Measurements from ENCODE around the gene PDGFA.

The PDGFA gene

GRCh38 chr7:479948-480499 is 39.6 kb downstream of the PDGFA start:
- TF ChIP-seq JUND (IDR thresholded peaks at IDR 0.05; ENCODE audit: low read depth), result no peak
- DNase-seq (ENCODE audit: low read depth in 1 of 2, low spot score in 1 of 2), result no peak
- in situ Hi-C loops (cut with HindIII; ENCODE audit: low pct_unique_long_range_greater_than_20kb, low sequenced_read_pairs), result no loop called here

DNA sequence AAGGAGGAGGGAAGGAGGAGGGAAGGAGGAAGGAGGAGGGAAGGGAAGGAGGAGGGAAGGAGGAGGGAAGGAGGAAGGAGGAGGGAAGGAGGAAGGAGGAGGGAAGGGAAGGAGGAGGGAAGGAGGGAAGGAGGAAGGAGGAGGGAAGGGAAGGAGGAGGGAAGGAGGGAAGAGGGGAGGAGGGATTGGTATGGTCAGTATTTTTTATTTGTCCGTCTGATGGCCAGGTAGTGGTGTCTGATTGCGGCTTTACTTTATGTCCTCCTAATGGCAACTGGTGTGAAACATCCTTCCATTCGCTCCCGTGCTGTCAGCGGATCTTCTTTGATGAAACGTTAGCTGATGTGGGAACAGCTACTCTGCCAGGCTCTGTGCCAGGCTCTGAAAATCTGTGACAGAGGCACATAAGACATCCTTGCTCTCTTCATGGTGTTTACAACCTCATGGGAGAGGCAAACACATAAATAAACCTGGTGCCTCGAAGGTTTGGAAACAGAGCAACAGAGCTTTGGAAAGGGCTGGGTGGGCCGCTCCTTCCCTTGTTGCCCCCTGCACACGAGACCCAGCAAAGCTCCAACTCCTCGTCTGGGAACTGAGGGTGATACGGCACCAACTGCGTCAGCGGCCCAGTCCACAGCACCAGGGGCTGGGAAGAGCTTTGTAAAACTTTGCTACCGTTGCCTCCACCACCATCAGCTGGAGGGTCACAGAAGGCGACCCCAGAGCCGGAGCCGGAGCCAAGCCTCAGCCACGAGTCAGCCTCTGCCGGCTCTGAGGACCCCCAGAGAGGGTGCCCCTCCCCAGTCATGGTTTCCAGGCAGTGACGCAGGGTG is 40.3 kb downstream of the PDGFA start:
- no peak for TF ChIP-seq JUND (IDR thresholded peaks at IDR 0.05; ENCODE audit: low read depth)
- in situ Hi-C loops (cut with HindIII; ENCODE audit: low pct_unique_long_range_greater_than_20kb, low sequenced_read_pairs), result no loop called here
- no peak for DNase-seq (ENCODE audit: low read depth in 1 of 2, low spot score in 1 of 2)

GRCh38 chr7:477626-478220 is 41.9 kb downstream of the PDGFA start:
- TF ChIP-seq JUND (IDR thresholded peaks at IDR 0.05; ENCODE audit: low read depth), result no peak
- DNase-seq (ENCODE audit: low read depth in 1 of 2, low spot score in 1 of 2), result no peak
- in situ Hi-C loops (cut with HindIII; ENCODE audit: low pct_unique_long_range_greater_than_20kb, low sequenced_read_pairs), result no loop called here

DNA sequence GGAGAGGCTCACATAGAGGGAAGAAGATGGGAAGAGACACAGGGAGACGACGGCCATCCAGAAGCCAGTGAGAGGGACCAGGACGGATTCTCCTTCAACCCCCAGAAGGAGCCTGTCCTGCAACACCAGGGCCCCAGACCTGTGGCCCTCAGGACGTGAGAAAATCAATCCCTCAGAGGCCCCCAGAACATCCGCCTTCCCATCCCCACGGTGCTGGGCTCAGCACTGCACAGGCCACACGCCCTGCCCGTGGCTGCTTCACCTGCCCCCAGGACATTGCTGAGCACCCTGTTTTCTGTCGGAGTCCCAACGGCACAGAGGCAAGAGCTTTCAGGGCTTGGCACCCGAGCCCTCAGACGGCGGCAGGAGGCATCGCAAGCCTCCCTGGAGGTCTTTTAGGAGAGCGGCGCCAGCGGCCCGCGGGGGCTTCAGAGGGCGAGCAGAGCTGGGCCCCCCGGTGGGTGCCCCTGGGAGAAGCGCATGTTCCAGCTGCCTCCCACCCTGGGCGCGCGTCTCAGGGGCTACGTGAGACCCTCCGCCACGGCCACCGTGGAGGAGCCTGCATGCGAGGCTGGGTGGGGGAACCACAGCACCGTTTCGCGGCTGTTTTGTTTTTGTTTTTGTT is 42.8 kb downstream of the PDGFA start:
- no peak for TF ChIP-seq JUND (IDR thresholded peaks at IDR 0.05; ENCODE audit: low read depth)
- no peak for DNase-seq (ENCODE audit: low read depth in 1 of 2, low spot score in 1 of 2)
- in situ Hi-C loops (cut with HindIII; ENCODE audit: low pct_unique_long_range_greater_than_20kb, low sequenced_read_pairs), result no loop called here

GRCh38 chr7:475951-476441 is 43.6 kb downstream of the PDGFA start:
- in situ Hi-C loops (cut with HindIII; ENCODE audit: low pct_unique_long_range_greater_than_20kb, low sequenced_read_pairs), result no loop called here

DNA sequence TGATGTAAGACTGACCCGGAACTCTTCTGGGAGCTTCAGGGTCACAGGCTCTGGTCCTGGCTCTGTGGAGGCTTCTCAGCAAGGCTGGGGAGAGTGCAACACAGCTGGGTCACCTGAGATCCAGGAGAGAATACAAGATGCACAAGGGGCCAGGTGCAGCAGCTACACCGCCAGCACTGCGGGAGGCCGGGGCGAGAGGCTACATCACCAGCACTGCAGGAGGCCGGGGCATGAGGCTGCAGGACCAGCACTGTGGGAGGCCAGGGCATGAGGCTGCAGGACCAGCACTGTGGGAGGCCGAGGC is 44.3 kb downstream of the PDGFA start:
- DNase-seq (ENCODE audit: low read depth in 1 of 2, low spot score in 1 of 2), result no peak
- TF ChIP-seq JUND (IDR thresholded peaks at IDR 0.05; ENCODE audit: low read depth), result no peak
- in situ Hi-C loops (cut with HindIII; ENCODE audit: low pct_unique_long_range_greater_than_20kb, low sequenced_read_pairs), result no loop called here

More at GRCh38 chr7:475951-476441, 43.6 kb downstream of the PDGFA start:
- TF ChIP-seq JUND (IDR thresholded peaks at IDR 0.05; ENCODE audit: low read depth), result no peak
- no peak for DNase-seq (ENCODE audit: low read depth in 1 of 2, low spot score in 1 of 2)

GRCh38 chr7:474605-475424 is 44.8 kb downstream of the PDGFA start:
- DNase-seq (ENCODE audit: low read depth in 1 of 2, low spot score in 1 of 2), result no peak
- TF ChIP-seq JUND (IDR thresholded peaks at IDR 0.05; ENCODE audit: low read depth), result no peak
- in situ Hi-C loops (cut with HindIII; ENCODE audit: low pct_unique_long_range_greater_than_20kb, low sequenced_read_pairs), result no loop called here

- TF ChIP-seq JUND (IDR thresholded peaks at IDR 0.05; ENCODE audit: low read depth), result no peak
- in situ Hi-C loops (cut with HindIII; ENCODE audit: low pct_unique_long_range_greater_than_20kb, low sequenced_read_pairs), result no loop called here
- DNase-seq (ENCODE audit: low read depth in 1 of 2, low spot score in 1 of 2), result no peak
These were observed 45.6 kb downstream of the PDGFA start for GRCh38 chr7:473870-474604.

DNA sequence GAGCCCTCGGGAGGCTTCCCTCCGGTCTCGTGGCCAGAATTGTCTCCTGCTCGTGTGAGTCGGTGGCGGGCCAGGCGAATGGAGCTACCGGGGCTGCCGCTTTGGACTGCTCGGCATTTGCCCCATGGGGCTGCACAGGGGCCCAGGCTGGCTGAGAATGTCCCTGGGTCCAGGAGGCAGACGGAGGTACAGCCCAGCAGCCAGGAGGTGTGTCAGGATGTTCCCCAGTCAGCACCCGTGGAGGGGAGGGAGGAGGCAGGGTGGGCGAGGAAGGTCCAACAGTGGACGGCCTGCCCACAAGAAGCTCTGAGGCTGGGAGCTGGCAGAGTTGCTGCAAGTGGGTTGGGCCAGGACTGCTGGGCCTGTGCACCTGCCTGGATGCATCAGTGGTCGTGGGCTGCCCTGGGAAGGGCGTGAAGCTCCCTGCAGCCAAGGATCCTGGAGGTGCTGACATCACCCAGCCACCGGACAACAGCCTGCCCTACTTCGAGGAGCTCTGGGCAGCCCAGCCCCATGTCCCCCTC is 46.4 kb downstream of the PDGFA start:
- in situ Hi-C loops (cut with HindIII; ENCODE audit: low pct_unique_long_range_greater_than_20kb, low sequenced_read_pairs), result no loop called here
- no peak for DNase-seq (ENCODE audit: low read depth in 1 of 2, low spot score in 1 of 2)
- TF ChIP-seq JUND (IDR thresholded peaks at IDR 0.05; ENCODE audit: low read depth), result no peak

GRCh38 chr7:472640-472957 is 47.0 kb downstream of the PDGFA start:
- in situ Hi-C loops (cut with HindIII; ENCODE audit: low pct_unique_long_range_greater_than_20kb, low sequenced_read_pairs), result no loop called here

GRCh38 chr7:471866-472639 is 47.6 kb downstream of the PDGFA start:
- no peak for DNase-seq (ENCODE audit: low read depth in 1 of 2, low spot score in 1 of 2)
- in situ Hi-C loops (cut with HindIII; ENCODE audit: low pct_unique_long_range_greater_than_20kb, low sequenced_read_pairs), result no loop called here
- no peak for TF ChIP-seq JUND (IDR thresholded peaks at IDR 0.05; ENCODE audit: low read depth)

More at GRCh38 chr7:472640-472957, 47.0 kb downstream of the PDGFA start:
- no peak for TF ChIP-seq JUND (IDR thresholded peaks at IDR 0.05; ENCODE audit: low read depth)
- DNase-seq (ENCODE audit: low read depth in 1 of 2, low spot score in 1 of 2), result no peak
